Measurements from ENCODE around the gene APBA2. TPM values are rescaled to one million over a fixed set of nuclear protein-coding genes. Genes with fewer than 3 reads are reported as not detected.
"Not testable (repeated sequence)": the region's sequence is repeated elsewhere in the genome, so short reads cannot be mapped to it uniquely, and the experiment has no call there.

The APBA2 gene
- total RNA-seq, 1 donor from 2014 or later = 3.4 TPM

GRCh38 chr15:29162411-29162810 is 276.6 kb downstream of the APBA2 start:
- no peak for DNase-seq (ENCODE audit: low spot score)

- DNase-seq (ENCODE audit: low spot score) = not testable (repeated sequence)
Measured at GRCh38 chr15:29167122-29167521, 281.3 kb downstream of the APBA2 start.

Other genes with a start within 250 kb of the APBA2 start
- gene GOLGA8M, start 173.6 kb upstream of the APBA2 start, total RNA-seq = 2.8 TPM
- not detected for gene GOLGA6L7, start 37.3 kb upstream of the APBA2 start, total RNA-seq